NCI-H69 (cell line): ENCODE results near the gene PLPPR2.
"Not testable (repeated sequence)": the region's sequence is repeated elsewhere in the genome, so short reads cannot be mapped to it uniquely, and the experiment has no call there.

Experiments used
- DNase-seq: peaks from one replicate; lab custom pipeline; 2025; lab: John Stamatoyannopoulos, UW

Gene PLPPR2

DNA sequence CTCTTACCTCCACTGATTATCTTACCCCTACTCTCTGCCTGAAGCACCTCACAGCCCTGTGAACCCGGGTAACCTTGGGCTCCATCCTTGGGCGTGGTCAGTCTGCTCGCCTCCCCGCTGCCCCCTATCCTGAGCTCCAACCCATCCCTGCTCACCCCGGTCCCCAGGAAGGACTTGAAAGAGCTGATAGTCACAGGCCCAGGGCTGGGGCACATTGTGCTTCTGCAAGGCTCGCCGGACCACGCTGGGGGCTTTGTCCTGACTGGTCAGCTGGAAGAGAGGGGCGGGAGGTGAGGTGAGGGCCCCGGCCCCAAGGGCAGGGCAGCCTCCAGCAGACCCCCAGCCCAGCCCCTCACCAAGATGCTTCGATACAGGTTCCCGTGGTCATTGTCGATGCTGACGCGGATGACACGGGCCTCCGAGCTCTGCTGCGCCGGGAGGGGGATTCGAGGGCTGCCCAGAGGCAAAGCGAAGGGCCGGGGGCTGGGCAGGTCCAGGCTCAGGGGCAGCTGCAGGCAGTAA, 41.9 kb downstream of the PLPPR2 start:
- no peak for DNase-seq

DNA sequence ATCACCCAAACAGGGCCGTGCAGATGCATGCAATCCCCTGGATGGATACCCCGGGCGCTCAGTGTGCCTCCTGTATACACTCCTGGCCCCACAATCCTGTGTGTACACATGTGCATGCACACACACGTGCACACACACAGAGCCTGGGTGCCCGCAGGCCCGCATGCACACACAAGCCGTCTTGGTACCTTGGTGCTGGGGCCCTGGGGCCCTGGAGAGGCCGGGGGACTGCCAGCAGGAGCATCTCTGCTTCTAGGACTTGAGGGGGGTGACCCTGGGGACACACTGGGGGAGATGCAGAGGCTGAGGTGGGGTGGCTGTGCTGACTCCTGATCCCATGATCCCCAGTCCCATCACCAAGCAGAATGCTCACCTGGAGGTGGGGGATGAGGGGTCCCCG, 44.4 kb downstream of the PLPPR2 start:
- DNase-seq, result no peak

DNA sequence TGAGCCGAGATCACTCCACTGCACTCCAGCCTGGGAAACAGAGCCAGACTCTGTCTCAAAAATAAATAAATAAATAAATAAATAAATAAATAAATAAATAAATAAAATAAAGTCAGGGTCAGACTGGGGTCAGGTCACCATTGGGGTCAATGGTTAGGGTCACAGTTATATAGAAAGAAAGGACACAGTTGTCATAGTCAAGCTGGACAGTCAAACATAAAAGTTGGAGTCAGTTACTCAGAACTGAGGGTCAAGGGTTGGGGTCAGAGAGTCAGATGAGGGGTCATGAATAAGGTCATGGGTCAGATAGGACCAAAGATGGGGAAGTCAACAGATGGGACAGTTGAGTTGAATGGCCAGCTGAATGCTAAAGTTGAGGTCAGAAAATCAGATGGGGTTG, 45.6 kb downstream of the PLPPR2 start:
- DNase-seq, result no peak

DNA sequence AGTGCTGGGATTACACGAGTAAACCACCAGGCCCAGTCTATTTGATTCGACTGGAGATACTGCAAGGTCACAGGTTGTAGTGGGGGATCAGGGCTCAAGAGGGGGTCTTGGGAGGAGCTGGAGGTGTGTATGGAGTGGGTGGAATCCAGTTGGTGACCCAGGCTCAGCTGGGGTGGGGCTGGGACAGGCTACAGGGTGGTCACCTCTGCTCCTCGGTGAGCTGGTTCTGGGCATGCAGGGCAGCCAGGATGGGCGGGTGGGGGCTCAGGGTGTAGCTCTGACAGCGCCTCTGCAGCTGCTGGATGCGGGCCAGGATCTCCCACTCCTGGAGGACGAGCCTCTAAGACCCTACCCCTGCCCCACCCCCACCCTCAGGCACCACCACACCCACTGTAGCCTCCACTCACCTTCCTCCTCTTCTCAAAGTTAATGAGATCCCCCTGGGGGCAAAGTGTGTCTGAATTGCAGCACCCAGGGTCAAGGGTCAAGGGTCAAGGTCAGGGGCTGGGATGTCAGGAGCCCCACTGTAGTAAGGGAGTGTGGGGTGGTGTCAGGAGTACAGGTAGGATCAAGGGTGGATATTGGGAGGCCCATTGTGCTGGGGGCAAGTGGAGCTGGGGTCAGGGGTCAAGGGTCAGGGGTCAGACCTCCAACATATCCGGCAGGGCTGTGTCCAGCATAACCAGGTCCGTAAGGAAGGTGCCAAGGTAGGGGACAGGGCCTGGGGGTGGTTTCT, 46.7 kb downstream of the PLPPR2 start:
- DNase-seq, result no peak

DNA sequence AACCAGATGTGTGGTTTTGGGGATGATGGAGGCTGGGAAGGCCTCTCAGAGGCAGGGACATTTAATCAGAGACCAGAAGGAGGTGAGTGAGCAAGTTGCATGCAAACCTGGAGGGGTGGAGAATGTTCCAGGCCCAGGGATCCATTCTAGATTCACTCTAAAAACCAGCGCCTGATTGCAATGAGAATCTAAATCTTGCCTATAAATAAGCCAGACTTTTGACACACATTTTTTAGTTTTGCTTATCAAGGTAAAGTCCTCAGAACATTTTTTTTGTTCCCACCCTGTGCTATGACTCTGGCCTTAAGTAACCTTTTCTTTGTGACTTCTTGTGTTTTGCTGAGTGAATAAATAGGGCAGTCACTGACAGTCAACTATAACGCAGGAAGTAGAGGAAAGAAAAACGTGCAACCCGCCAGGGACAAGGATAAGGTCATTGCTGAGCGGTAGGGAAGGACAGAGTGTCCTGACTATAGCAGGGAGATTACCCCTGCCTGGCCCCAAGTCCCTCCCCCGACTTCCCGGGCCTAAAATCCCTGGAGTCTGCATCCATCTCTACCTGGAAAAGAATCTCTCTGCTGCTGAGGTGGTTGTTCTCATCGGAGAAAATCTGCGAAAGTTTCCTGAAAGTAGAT, 49.5 kb downstream of the PLPPR2 start:
- no peak for DNase-seq

DNA sequence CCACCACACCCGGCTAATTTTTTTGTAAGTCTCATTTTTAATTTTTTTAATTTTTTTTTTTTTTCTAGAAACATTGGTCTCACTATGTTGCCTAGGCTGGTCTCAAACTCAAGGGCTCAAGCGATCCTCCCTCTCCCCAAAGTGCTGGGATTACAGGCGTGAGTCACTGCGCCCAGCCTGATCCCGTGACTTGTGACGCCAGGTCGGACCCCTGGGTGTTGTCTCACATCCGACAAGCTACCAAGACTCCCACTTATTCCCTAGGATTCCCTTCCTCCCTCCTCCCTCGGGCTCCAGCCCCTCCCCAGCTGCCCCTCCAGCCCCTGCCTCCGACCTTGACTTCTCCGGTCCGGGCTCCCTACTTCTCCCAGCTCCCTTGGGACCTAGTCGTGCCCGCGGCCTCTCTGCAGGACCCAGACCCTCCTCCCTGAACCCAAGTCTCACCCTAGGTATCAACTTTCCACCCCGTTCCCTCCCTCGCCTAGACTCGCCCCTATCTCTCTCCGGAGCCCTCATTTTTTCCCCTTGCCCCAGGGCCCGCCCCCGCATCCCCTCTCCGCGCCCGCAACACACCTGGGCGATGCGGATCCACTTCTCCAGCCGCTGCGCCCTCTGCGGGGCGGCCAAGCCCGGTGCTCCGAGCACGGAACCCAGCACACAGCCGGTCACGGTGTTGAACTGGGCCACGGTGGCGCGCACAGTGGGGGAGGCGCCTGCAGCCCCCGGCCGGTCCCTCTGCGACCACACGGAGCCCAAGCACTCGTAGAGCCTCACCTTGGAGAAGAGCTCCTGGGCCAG, 50.8 kb downstream of the PLPPR2 start:
- peak; percentile 42 for DNase-seq

DNA sequence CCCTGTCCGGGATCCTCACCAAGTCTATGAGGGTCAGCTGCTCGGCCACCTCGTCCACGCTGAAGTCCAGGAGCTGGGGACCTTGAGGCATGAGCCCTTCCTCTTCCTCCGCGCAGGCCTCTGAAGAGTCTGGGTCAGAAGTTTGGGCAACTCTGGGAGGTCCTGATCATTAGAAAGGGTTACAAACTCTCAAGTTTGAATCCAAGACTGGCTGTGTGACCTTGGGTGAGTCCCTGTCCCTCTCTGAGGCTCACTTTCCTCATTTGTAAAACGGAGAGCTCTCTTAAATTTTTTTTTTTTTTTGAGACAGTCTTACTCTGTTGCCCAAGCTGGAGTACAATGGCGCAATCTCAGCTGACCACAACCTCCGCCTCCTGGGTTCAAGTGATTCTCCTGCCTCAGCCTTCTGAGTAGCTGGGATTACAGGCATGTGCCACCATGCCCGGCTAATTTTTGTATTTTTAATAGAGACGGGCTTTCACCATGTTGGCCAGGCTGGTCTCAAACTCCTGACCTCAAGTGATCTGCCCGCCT, 51.5 kb downstream of the PLPPR2 start:
- not testable (repeated sequence) for DNase-seq

DNA sequence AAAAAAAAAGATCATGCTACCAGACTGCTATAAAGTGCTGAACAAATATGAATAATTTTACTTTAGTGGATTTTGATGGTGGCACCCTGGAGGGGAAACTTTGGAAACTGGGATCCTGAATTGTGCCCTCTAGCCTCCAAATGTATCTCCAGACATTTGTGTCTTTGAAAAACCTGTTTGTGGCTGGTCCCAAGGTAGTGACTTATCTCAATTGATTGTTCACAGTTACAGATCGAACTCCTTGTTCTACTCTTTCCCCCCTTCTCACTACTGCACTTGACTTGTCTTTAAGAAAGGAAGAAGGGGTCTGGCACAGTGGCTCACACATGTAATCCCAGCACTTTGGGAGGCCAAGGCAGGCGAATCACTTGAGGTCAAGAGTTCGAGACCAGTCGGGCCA, 53.4 kb downstream of the PLPPR2 start:
- DNase-seq, result no peak

DNA sequence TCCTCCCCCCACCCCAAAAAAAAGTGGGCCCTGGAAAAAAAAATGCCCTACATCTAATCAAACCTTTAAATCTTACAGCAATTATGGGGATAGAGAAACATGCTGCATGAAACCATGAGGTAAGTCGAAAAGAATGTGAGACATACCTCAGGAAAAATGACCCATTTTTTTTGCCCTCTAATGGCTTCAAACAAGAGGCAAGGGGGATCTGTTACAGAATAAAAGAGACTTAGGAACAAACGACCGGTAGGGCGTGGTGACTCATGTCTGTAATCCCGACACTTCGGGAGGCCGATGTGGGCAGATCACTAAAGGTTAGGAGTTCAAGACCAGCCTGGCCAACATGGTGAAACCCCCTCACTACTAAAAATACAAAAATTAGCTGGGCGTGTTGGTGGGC, 55.5 kb downstream of the PLPPR2 start:
- no peak for DNase-seq

DNA sequence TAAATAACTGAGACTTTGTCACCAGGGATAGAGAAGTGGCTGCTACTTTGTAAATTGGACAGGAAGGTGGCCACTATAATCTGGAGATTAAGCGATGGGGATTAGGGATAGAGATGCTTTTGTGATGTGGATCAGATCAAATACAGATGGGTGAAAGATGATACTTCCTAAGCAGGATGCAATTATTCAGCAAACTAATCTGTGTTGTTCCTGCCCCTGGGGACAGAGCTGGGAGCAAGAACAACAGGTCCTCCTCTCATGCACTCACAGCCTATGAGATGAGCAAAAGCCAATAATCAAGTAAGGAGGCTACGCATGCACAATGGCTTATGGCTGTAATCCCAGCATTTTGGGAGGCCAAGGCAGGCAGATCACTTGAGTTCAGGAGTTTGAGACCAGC, 59.3 kb downstream of the PLPPR2 start:
- DNase-seq, result peak; percentile 83
